ENCODE data around the gene TRABD2A. TPM values are rescaled to one million over a fixed set of nuclear protein-coding genes. Genes with fewer than 3 reads are reported as not detected.

The TRABD2A gene
- total and polyA plus RNA-seq, 9 of the 15 experiments (the other 6 are each of a cell fraction or from before 2014, with no cell fraction given), result 0.07 to 0.45 (median 0.25) TPM

- TF ChIP-seq GMEB1 (CRISPR knock-in tag; IDR thresholded peaks at IDR 0.05), result no peak
- TF ChIP-seq ZHX1 (conservative IDR thresholded peaks at IDR 0.05; ENCODE audit: low read length), result no peak
Measured at GRCh38 chr2:84788027-84788426, 92.9 kb downstream of the TRABD2A start (continued).

GRCh38 chr2:84786601-84787000 is 94.3 kb downstream of the TRABD2A start:
- BruUV-seq (replicated peaks), result no TSS peak
- Histone ChIP-seq H2AFZ (ENCODE audit: low read depth, low read length) (no peak overlapping the region), H3K79me2 (ENCODE audit: control insufficient read depth, insufficient read depth, low read length) (no peaks in the 10 kb centered on the region), H3K27me3 (ENCODE audit: control insufficient read depth in 2 of 2, insufficient read depth in 2 of 2, low read length in 2 of 2) (no peaks in the 10 kb centered on the region), H3K4me3 (no peak overlapping the region), H3K9me1 (ENCODE audit: control insufficient read depth, insufficient read depth, low read length) (no peaks in the 10 kb centered on the region), H3K9me3 (replicated peaks; ENCODE audit: control insufficient read depth, insufficient read depth, low read depth, low read length) (no peaks in the 10 kb centered on the region), H3K4me2 (ENCODE audit: insufficient read depth, low read length) (no peak overlapping the region), H3K27ac (ENCODE audit: extremely low read depth, low read depth, low read length) (no peak overlapping the region), H3K4me1 (replicated peaks in 1 of 2; ENCODE audit: control insufficient read depth in 2 of 2, insufficient read depth in 2 of 2, low read length in 2 of 2) (peaks cover 0 to 8% of the 10 kb centered on the region in 2 experiments; a peak in 1 of 5 replicates), H3K9ac (ENCODE audit: insufficient read depth in 1 of 2, low read depth in 2 of 2, low read length in 2 of 2) (no peak overlapping the region), H4K20me1 (replicated peaks; ENCODE audit: control insufficient read depth, insufficient read depth, low read length) (no peaks in the 10 kb centered on the region), H3K36me3 (ENCODE audit: control insufficient read depth, insufficient read depth, low read length) (no peaks in the 10 kb centered on the region)
- no peak for FAIRE-seq
- ChIA-PET CTCF (ENCODE audit: low intra/inter-chr PET ratio) (no interaction called here), POLR2A (interaction anchor here (0.7 kb wide), 1 partner anchor 76 kb away, joined by 3 read pairs; no protein-coding TSS in a partner anchor)
- ATAC-seq, result no peak
- intact Hi-C loops (cut with micrococcal nuclease), result no loop called here
- in situ Hi-C loops (cut with MboI), result no loop called here
- no peak for DNase-seq (ENCODE audit: extremely low read depth in 1 of 4, low spot score in 3 of 4)
- TF ChIP-seq PHF21A (IDR thresholded peaks at IDR 0.05; ENCODE audit: borderline replicate concordance, low read depth), result no peak
- TF ChIP-seq ZNF280A (IDR thresholded peaks at IDR 0.05; ENCODE audit: low read depth, partially characterized antibody), result no peak
- TF ChIP-seq ZNF140 (CRISPR knock-in tag; IDR thresholded peaks at IDR 0.05), result no peak
- TF ChIP-seq ZNF695 (CRISPR knock-in tag; IDR thresholded peaks at IDR 0.05), result no peak
- TF ChIP-seq DNMT1 (IDR thresholded peaks at IDR 0.05), result no peak
- TF ChIP-seq WHSC1 (IDR thresholded peaks at IDR 0.05; ENCODE audit: low read length), result no peak
- no peak for TF ChIP-seq MECOM (CRISPR knock-in tag; IDR thresholded peaks at IDR 0.05)
- no peak for TF ChIP-seq FOXM1 (IDR thresholded peaks at IDR 0.05; ENCODE audit: low read depth)
- no peak for TF ChIP-seq FOXM1 (CRISPR knock-in tag; IDR thresholded peaks at IDR 0.05; ENCODE audit: low read depth)
- TF ChIP-seq FOXK2 (conservative IDR thresholded peaks at IDR 0.05 in 1 of 2, IDR thresholded peaks at IDR 0.05 in 1 of 2; ENCODE audit: low read depth in 2 of 2), result no peak
- TF ChIP-seq HDAC3 (IDR thresholded peaks at IDR 0.05; ENCODE audit: borderline replicate concordance, partially characterized antibody), result no peak
- TF ChIP-seq TRIM28 (IDR thresholded peaks at IDR 0.05), result no peak
